Stimulated activated CD4-positive, alpha-beta T cell treated with anti-CD3 and anti-CD28 coated beads, Interleukin-12 subunit alpha, Interleukin-12 subunit beta, amount 100 ng/mL, for 24 hours (primary cell): Measurements from ENCODE around the gene ARHGEF25.
"Not testable (repeated sequence)": the region's sequence is repeated elsewhere in the genome, so short reads cannot be mapped to it uniquely, and the experiment has no call there.

ENCODE experiments used
- DNase-seq, 2 experiments: peaks; one replicate each; pipeline ENCODE4 v3.0.0-alpha.2; 2020; ENCODE audit warnings: low read depth in 2 of 2

The ARHGEF25 gene

GRCh38 chr12:57609101-57609780, 2.0 kb upstream of the ARHGEF25 start:
- no peak for DNase-seq

GRCh38 chr12:57609781-57610553, 1.3 kb upstream of the ARHGEF25 start:
- DNase-seq, result no peak

GRCh38 chr12:57610554-57611107, 604 bp upstream of the ARHGEF25 start:
- no peak for DNase-seq

- DNase-seq, result no peak
Measured at GRCh38 chr12:57611827-57612710, 834 bp downstream of the ARHGEF25 start.

GRCh38 chr12:57612711-57613426, 1.6 kb downstream of the ARHGEF25 start:
- DNase-seq, result no peak

GRCh38 chr12:57613427-57614109, 2.3 kb downstream of the ARHGEF25 start:
- no peak for DNase-seq

- DNase-seq, result no peak
Measured at GRCh38 chr12:57614178-57614947, 3.1 kb downstream of the ARHGEF25 start.

GRCh38 chr12:57614948-57615500, 3.8 kb downstream of the ARHGEF25 start:
- no peak for DNase-seq

- no peak for DNase-seq
Measured at GRCh38 chr12:57615637-57616036, 4.4 kb downstream of the ARHGEF25 start.

GRCh38 chr12:57616383-57617101, 5.3 kb downstream of the ARHGEF25 start:
- DNase-seq, result no peak

GRCh38 chr12:57617942-57618341, 6.7 kb downstream of the ARHGEF25 start:
- no peak for DNase-seq

- DNase-seq, result not testable (repeated sequence)
Measured at GRCh38 chr12:57618431-57618830, 7.2 kb downstream of the ARHGEF25 start.

- no peak for DNase-seq
Measured at GRCh38 chr12:57618966-57619433, 7.8 kb downstream of the ARHGEF25 start.

GRCh38 chr12:57619434-57620244, 8.4 kb downstream of the ARHGEF25 start:
- DNase-seq, result no peak

- no peak for DNase-seq
Measured at GRCh38 chr12:57620245-57620935, 9.2 kb downstream of the ARHGEF25 start.

- DNase-seq, result no peak
Measured at GRCh38 chr12:57620936-57621496, 9.8 kb downstream of the ARHGEF25 start.
